ENCODE results near the gene LHFPL2. TPM values are rescaled to one million over a fixed set of nuclear protein-coding genes. Genes with fewer than 3 reads are reported as not detected.

Gene LHFPL2
- total RNA-seq, 1 donor from 2014 or later = 33.1 TPM

DNA sequence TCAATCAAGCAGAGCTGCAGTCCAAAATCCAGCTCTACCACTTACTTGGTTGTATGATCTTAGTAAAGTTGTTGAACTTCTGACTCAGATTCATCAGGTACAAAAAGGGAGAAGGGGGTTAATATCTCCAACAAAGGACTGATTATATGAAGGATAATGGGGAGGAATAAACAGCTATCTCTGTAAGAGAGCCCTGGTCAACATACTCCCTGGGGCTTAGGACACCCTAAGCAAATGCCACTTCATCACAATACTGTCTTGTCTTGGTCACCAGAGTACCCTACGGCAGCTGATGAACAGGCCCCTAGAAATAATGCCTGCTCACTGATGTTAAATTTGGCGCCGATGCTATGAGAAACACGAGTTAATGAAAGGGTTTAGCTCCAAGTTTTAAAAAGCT lies 34.8 kb downstream of the LHFPL2 start:
- no peaks in the 10 kb centered on the region for H3K27me3 ChIP-seq (ENCODE audit: control insufficient read depth, insufficient read depth, low read length)
- no peak overlapping the region for H3K4me3 ChIP-seq (ENCODE audit: low read depth, low read length)
- H3K36me3 ChIP-seq (ENCODE audit: control insufficient read depth, insufficient read depth, low read length) = peaks cover 1% of the 10 kb centered on the region
- TF ChIP-seq, protein P1, sequence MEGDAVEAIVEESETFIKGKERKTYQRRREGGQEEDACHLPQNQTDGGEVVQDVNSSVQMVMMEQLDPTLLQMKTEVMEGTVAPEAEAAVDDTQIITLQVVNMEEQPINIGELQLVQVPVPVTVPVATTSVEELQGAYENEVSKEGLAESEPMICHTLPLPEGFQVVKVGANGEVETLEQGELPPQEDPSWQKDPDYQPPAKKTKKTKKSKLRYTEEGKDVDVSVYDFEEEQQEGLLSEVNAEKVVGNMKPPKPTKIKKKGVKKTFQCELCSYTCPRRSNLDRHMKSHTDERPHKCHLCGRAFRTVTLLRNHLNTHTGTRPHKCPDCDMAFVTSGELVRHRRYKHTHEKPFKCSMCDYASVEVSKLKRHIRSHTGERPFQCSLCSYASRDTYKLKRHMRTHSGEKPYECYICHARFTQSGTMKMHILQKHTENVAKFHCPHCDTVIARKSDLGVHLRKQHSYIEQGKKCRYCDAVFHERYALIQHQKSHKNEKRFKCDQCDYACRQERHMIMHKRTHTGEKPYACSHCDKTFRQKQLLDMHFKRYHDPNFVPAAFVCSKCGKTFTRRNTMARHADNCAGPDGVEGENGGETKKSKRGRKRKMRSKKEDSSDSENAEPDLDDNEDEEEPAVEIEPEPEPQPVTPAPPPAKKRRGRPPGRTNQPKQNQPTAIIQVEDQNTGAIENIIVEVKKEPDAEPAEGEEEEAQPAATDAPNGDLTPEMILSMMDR (IDR thresholded peaks at IDR 0.05; ENCODE audit: insufficient read depth, low read length, poor library complexity, severe bottlenecking) = no peak
- no peak for DNase-seq (ENCODE audit: low read depth)

DNA sequence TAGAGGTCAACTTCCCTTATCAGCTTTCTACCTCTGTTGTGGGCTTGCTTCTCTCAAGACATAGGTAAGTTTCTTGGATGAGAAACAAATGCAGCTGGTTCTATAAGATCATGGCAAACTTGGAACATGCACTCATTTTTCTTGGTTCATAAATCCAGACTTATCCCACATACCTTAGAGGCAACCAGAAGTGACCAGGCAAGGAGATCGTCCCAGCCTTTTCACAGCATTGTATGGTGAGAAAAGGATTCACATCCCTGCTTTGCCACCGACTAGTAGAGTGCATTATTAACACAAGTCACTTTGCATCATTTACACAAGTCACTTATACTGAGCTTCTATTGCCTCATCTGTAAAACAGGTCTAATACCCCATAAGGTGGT lies 35.4 kb downstream of the LHFPL2 start:
- TF ChIP-seq, protein P1 (IDR thresholded peaks at IDR 0.05; ENCODE audit: insufficient read depth, low read length, poor library complexity, severe bottlenecking) = no peak
- H3K36me3 ChIP-seq (ENCODE audit: control insufficient read depth, insufficient read depth, low read length) = no peaks in the 10 kb centered on the region
- H3K27me3 ChIP-seq (ENCODE audit: control insufficient read depth, insufficient read depth, low read length) = no peaks in the 10 kb centered on the region
- no peak overlapping the region for H3K4me3 ChIP-seq (ENCODE audit: low read depth, low read length)
- DNase-seq (ENCODE audit: low read depth) = no peak

DNA sequence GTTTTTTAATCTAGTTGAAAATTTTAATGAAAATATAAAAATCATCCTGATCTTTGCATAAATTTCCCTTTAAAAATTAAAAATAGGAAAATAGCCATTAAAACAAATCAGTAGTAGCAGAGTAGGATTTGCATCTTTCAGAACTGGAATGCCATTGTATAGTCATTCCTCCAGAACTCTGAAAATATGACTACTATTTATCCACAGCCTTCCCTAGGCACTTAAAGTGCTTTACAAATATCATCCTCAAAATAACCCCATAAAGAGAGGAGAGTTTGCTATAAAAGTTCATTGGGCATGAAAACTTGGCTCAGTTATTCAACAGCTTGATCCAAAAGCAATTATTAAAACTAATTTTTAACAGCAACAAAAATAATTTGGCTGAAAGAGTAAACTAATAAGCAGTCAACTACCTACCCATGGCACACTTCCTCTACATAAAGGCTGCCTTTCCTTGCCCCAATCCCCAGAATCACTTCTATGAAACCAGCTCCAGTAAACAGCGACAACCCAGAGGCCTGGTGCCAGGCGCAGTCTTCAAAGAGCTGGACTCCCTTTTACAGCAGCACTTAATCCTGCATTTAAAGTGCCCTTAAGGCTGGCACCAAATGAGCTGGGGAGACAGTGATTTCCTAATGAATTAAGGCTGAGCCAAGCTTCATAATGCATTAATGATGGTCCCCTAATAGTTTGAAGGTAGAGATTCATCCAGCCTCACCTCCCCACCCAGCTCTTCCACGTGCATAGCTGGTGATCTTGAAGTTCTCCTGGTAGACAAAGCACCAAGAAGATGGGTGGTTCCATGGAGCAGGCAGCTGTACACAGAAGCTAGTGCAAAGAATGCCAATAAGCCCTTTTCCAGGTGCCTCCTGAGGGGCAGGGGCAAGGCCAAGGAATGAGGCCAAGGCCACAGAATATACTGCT lies 36.1 kb downstream of the LHFPL2 start:
- H3K36me3 ChIP-seq (ENCODE audit: control insufficient read depth, insufficient read depth, low read length) = no peaks in the 10 kb centered on the region
- no peak for DNase-seq (ENCODE audit: low read depth)
- TF ChIP-seq, protein P1 (IDR thresholded peaks at IDR 0.05; ENCODE audit: insufficient read depth, low read length, poor library complexity, severe bottlenecking) = no peak
- H3K4me3 ChIP-seq (ENCODE audit: low read depth, low read length) = no peak overlapping the region
- H3K27me3 ChIP-seq (ENCODE audit: control insufficient read depth, insufficient read depth, low read length) = no peaks in the 10 kb centered on the region

DNA sequence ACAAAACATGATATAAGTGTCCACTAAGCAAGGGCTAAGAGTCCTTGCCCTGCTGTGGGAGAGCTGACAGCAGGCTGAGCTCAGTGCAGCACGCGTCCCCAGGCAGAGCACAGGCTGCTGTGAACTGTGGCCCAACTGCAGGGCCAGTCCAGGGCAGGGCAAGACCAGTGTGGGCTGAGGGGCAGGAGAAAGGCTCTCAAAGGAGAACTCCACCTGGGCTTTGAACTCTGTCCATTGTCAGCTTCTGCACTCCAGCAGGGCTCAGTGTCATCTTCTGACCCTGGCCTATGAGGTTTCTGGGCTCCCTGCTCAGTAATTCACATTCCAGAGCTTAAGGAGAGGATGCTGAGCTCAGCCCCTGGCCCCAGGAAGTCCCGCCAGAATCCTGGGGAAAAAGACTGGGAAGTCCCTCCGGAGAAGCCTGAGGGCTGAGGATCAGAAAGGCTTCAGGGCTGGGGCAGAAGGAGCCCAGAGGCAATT lies 37.4 kb downstream of the LHFPL2 start:
- TF ChIP-seq, protein P1 (IDR thresholded peaks at IDR 0.05; ENCODE audit: insufficient read depth, low read length, poor library complexity, severe bottlenecking) = no peak
- H3K4me3 ChIP-seq (ENCODE audit: low read depth, low read length) = no peak overlapping the region
- H3K36me3 ChIP-seq (ENCODE audit: control insufficient read depth, insufficient read depth, low read length) = no peaks in the 10 kb centered on the region
- H3K27me3 ChIP-seq (ENCODE audit: control insufficient read depth, insufficient read depth, low read length) = no peaks in the 10 kb centered on the region
- no peak for DNase-seq (ENCODE audit: low read depth)

DNA sequence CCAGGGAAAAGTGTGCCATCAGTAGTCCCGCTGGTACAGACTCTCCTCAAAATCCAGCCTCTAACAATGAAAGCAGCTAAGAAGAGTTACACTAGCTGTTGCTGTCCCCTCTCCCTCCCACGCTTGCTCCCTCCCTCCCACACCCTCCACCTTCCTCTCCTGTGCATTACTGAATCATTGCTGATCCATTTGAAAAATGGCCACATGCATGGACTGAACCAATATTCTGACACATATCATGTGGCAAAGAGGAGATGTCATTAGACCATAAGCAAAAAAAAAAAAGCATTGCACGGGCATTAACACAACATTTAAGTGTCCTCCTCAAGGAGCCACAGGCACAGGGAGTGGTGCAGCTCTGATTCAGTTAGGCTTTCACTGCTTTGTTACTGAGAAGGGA lies 37.9 kb downstream of the LHFPL2 start:
- TF ChIP-seq, protein P1 (IDR thresholded peaks at IDR 0.05; ENCODE audit: insufficient read depth, low read length, poor library complexity, severe bottlenecking) = no peak
- DNase-seq (ENCODE audit: low read depth) = no peak
- Histone ChIP-seq H3K36me3 (ENCODE audit: control insufficient read depth, insufficient read depth, low read length) (no peaks in the 10 kb centered on the region), H3K4me3 (ENCODE audit: low read depth, low read length) (no peak overlapping the region), H3K27me3 (ENCODE audit: control insufficient read depth, insufficient read depth, low read length) (no peaks in the 10 kb centered on the region)
